Glutamatergic neuron (in vitro differentiated cells): ENCODE data around the gene KCNE1. TPM values are rescaled to one million over a fixed set of nuclear protein-coding genes. Genes with fewer than 3 reads are reported as not detected.

Source experiments
- DNase-seq: peaks from one replicate; pipeline ENCODE4 v3.0.0; 2022
- H3K27ac Mint-ChIP-seq: one replicate; pipeline ENCODE4 v1.8.0; 2020; ENCODE audit warnings: mild to moderate bottlenecking, mixed read lengths, inconsistent platforms; ENCODE audit not compliant: unreplicated experiment
- H3K27me3 Mint-ChIP-seq: one replicate; pipeline ENCODE4 v1.8.0; 2020; ENCODE audit warnings: mild to moderate bottlenecking, moderate library complexity, mixed read lengths, inconsistent platforms; ENCODE audit not compliant: unreplicated experiment
- H3K36me3 Mint-ChIP-seq: one replicate; pipeline ENCODE4 v1.8.0; 2020; ENCODE audit warnings: mild to moderate bottlenecking, mixed read lengths, inconsistent platforms; ENCODE audit not compliant: unreplicated experiment
- H3K4me1 Mint-ChIP-seq: one replicate; pipeline ENCODE4 v1.8.0; 2020; ENCODE audit warnings: mild to moderate bottlenecking, low read depth, mixed read lengths, inconsistent platforms; ENCODE audit not compliant: unreplicated experiment
- H3K4me3 Mint-ChIP-seq: one replicate; pipeline ENCODE4 v1.8.0; 2020; ENCODE audit warnings: mild to moderate bottlenecking, mixed read lengths, inconsistent platforms; ENCODE audit not compliant: unreplicated experiment
- H3K9me3 Mint-ChIP-seq: one replicate; pipeline ENCODE4 v1.8.0; 2020; ENCODE audit warnings: mild to moderate bottlenecking, moderate library complexity, mixed read lengths, inconsistent platforms; ENCODE audit not compliant: unreplicated experiment
- CTCF ChIP-seq: fragments of 200-600 bp; sonication (generic); IDR thresholded peaks from one replicate; pipeline ENCODE4 v1.5.0; 2021; ENCODE audit not compliant: partially characterized antibody, unreplicated experiment
- long read RNA-seq: library from polyadenylated mRNA; unstranded; transcript quantifications from one replicate; pipeline ENCODE4 v2.0.0, GENCODE V29; 2020; ENCODE audit not compliant: unreplicated experiment
- total RNA-seq: library from RNA; stranded (reverse); fragmentation: NEBNext Ultra II Directional; extraction: Animal tissue kit (Norgen Biotek cat#: 25700); gene quantifications from one replicate; pipeline ENCODE4 v1.2.1, GENCODE V29; 2021; ENCODE audit not compliant: unreplicated experiment

The KCNE1 gene
- 1.6 TPM for total RNA-seq
- long read RNA-seq: 0 reads

- H3K27me3 Mint-ChIP-seq: peaks cover 4% of the 10 kb centered on the region
- no peak for TF ChIP-seq CTCF
- H3K27ac Mint-ChIP-seq: no peak within 1 kb of the TSS
- no peaks in the 10 kb centered on the region for H3K36me3 Mint-ChIP-seq
- DNase-seq: no peak
- H3K4me1 Mint-ChIP-seq: no peaks in the 10 kb centered on the region
- no peaks in the 10 kb centered on the region for H3K9me3 Mint-ChIP-seq
- H3K4me3 Mint-ChIP-seq: no peak within 1 kb of the TSS
Measured at GRCh38 chr21:34511787-34512455, at the start of gene KCNE1. TSS of gene KCNE1 (minus strand) at chr21:34512210. CDS start at chr21:34449634, 62,576 bp downstream.

- TF ChIP-seq CTCF: no peak
- Mint-ChIP-seq H3K36me3 (no peaks in the 10 kb centered on the region), H3K4me1 (no peaks in the 10 kb centered on the region), H3K4me3 (no peak overlapping the region), H3K27ac (no peak overlapping the region), H3K27me3 (peaks cover 3% of the 10 kb centered on the region), H3K9me3 (peaks cover 2% of the 10 kb centered on the region)
- DNase-seq: no peak
Measured at GRCh38 chr21:34561806-34562205, 49.8 kb upstream of the KCNE1 start.

GRCh38 chr21:34560609-34561008 is 48.6 kb upstream of the KCNE1 start:
- Mint-ChIP-seq H3K9me3 (no peaks in the 10 kb centered on the region), H3K27me3 (no peaks in the 10 kb centered on the region), H3K4me1 (no peaks in the 10 kb centered on the region), H3K36me3 (no peaks in the 10 kb centered on the region), H3K27ac (no peak overlapping the region), H3K4me3 (no peak overlapping the region)
- no peak for DNase-seq
- no peak for TF ChIP-seq CTCF

- Mint-ChIP-seq H3K36me3 (peaks cover 3% of the 10 kb centered on the region), H3K9me3 (peaks cover under 1% of the 10 kb centered on the region), H3K27ac (no peak overlapping the region), H3K4me3 (no peak overlapping the region), H3K27me3 (no peaks in the 10 kb centered on the region), H3K4me1 (no peaks in the 10 kb centered on the region)
- no peak for DNase-seq
- no peak for TF ChIP-seq CTCF
Measured at GRCh38 chr21:34560021-34560420, 48.0 kb upstream of the KCNE1 start.

GRCh38 chr21:34559089-34559631 is 47.1 kb upstream of the KCNE1 start:
- H3K4me3 Mint-ChIP-seq: no peak overlapping the region
- H3K27me3 Mint-ChIP-seq: no peaks in the 10 kb centered on the region
- H3K36me3 Mint-ChIP-seq: peaks cover 11% of the 10 kb centered on the region
- DNase-seq: no peak
- peaks cover 1% of the 10 kb centered on the region for H3K9me3 Mint-ChIP-seq
- no peaks in the 10 kb centered on the region for H3K4me1 Mint-ChIP-seq
- H3K27ac Mint-ChIP-seq: no peak overlapping the region
- TF ChIP-seq CTCF: no peak
